ENCODE data around the gene TSPAN18.

GRCh38 chr11:44709281-44709562 is 17.5 kb upstream of the TSPAN18 start:
- no peak for TF ChIP-seq CTCF (IDR thresholded peaks at IDR 0.05)
- TF ChIP-seq POLR2A (IDR thresholded peaks at IDR 0.05): no peak
- TF ChIP-seq EP300 (IDR thresholded peaks at IDR 0.05): no peak

Measured in tibial nerve (tissue), 4 donors.